ENCODE measurements around the gene TFIP11. TPM values are rescaled to one million over a fixed set of nuclear protein-coding genes. Genes with fewer than 3 reads are reported as not detected.

The TFIP11 gene
- total RNA-seq, 4 donors from 2014 or later = 6.1 to 32.5 (median 18.1) TPM

GRCh38 chr22:26513838-26514237, 1.6 kb upstream of the TFIP11 start:
- no peak for TF ChIP-seq POLR2A (IDR thresholded peaks at IDR 0.05)
- TF ChIP-seq CTCF (IDR thresholded peaks at IDR 0.05) = no peak
- DNase-seq = no peak
- intact Hi-C loops (cut with DNase I; ENCODE audit: low total_unique reads) = no loop called here
- Histone ChIP-seq H3K27me3 (no peaks in the 10 kb centered on the region), H3K9me3 (no peaks in the 10 kb centered on the region), H3K36me3 (no peaks in the 10 kb centered on the region), H3K4me3 (no peak overlapping the region), H3K27ac (no peak overlapping the region), H3K4me1 (peaks cover 0 to 3% of the 10 kb centered on the region in 2 donors)

GRCh38 chr22:26508148-26508547, 4.1 kb downstream of the TFIP11 start:
- TF ChIP-seq CTCF (IDR thresholded peaks at IDR 0.05) (no peak), POLR2A (IDR thresholded peaks at IDR 0.05) (no peak)
- H3K36me3 ChIP-seq = no peaks in the 10 kb centered on the region
- intact Hi-C loops (cut with DNase I; ENCODE audit: low total_unique reads) = no loop called here

DNA sequence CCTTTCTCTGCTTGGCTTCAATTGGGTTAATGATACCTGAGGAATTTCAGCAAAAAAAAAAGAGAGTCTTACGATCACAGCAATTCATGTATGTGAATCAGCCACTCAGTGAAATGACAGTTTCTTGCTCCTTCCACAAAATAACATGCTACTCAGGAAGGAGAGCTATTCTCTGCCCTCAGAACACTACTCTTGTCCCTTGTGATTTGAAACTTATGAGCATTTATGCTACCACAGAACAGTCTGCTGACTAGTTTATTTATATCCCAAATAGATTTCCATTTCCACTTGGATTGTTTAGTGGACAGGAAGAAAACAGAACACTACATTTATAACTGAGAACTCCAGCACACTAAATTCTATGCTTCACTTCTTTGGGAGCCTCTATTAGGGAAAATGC, 8.5 kb downstream of the TFIP11 start:
- TF ChIP-seq POLR2A (IDR thresholded peaks at IDR 0.05) = no peak
- no peak for TF ChIP-seq CTCF (IDR thresholded peaks at IDR 0.05)
- no peak for DNase-seq
- H3K4me3 ChIP-seq = no peak overlapping the region
- no peaks in the 10 kb centered on the region for H3K9me3 ChIP-seq
- no peaks in the 10 kb centered on the region for H3K4me1 ChIP-seq
- intact Hi-C loops (cut with DNase I; ENCODE audit: low total_unique reads) = no loop called here
- H3K27ac ChIP-seq = no peak overlapping the region
- no peaks in the 10 kb centered on the region for H3K27me3 ChIP-seq
- no peaks in the 10 kb centered on the region for H3K36me3 ChIP-seq

More at GRCh38 chr22:26508148-26508547, 4.1 kb downstream of the TFIP11 start:
- Histone ChIP-seq H3K4me1 (peaks cover 0 to 3% of the 10 kb centered on the region in 2 donors), H3K4me3 (no peak overlapping the region), H3K27ac (no peak overlapping the region), H3K27me3 (no peaks in the 10 kb centered on the region), H3K9me3 (no peaks in the 10 kb centered on the region)
- DNase-seq = no peak

DNA sequence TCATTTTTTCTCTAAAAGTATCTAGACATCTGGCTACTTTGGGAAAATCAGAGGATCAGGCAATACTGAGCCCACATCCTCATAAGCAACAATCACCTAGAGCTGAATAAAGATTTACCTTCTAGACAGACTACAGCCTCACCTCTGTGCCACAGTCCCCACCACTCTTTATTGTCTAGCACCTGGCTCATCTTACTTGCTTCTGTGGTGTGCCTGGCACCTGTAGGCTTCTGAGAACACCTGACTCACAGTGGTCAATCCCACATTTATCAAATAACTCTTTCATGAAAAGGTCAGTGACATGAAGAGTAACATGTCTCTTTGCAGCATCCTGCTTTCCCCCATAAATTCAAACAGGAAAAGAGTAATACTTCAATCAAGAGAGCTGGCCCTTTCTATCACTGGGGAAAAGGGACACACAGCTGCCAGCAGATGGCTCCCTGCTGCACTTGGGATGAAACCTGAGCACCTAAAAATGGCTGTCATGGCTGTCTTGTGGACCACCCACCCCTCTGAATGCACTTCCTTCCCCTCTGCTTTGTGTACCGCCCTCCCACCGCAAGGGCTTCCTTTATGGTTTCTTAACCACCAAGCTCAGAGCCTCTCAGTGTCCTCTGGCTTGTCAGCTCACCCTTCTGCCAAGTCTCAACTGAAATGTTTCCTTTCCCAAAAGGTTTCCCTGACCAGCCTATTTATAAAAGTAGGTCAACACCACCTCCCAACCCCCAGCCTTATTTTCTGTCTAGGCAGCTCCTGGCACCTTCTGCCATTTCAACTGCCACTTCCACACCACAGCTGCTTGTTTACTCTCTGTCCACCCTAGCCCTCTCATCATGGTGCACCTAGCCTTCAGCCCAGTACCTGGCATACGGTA, 9.3 kb downstream of the TFIP11 start:
- no peaks in the 10 kb centered on the region for H3K36me3 ChIP-seq
- H3K27me3 ChIP-seq = no peaks in the 10 kb centered on the region
- no peak for TF ChIP-seq POLR2A (IDR thresholded peaks at IDR 0.05)
- TF ChIP-seq CTCF (IDR thresholded peaks at IDR 0.05) = peak in 3 of 4 experiments; percentile 7 to 23 (median 9)
- H3K4me3 ChIP-seq = no peak overlapping the region
- intact Hi-C loops (cut with DNase I; ENCODE audit: low total_unique reads) = no loop called here
- no peak for DNase-seq
- H3K9me3 ChIP-seq = no peaks in the 10 kb centered on the region
- H3K27ac ChIP-seq = no peak overlapping the region
- no peaks in the 10 kb centered on the region for H3K4me1 ChIP-seq

DNA sequence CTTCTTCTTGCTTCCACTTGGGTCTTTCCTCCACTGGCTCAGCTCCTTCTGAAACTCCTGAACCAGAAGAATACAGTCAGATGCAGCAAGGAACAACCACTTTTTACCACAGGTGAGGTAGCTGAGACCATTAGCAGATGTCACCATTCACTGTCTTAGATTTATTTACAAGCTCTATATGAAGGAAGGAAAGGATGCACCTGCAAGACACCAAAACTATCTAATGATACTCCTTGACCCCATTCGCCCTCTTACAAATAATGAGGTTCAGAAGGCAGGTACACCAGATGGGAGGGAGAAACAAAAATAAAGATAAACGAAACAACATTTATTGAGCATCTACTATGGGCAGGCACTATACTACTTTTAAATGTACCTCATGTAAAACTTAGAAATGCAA, 10.3 kb downstream of the TFIP11 start:
- H3K9me3 ChIP-seq = no peaks in the 10 kb centered on the region
- H3K36me3 ChIP-seq = no peaks in the 10 kb centered on the region
- H3K27ac ChIP-seq = no peak overlapping the region

More for the DNA sequence above, 10.3 kb downstream of the TFIP11 start:
- Histone ChIP-seq H3K4me1 (no peaks in the 10 kb centered on the region), H3K4me3 (no peak overlapping the region), H3K27me3 (no peaks in the 10 kb centered on the region)
- DNase-seq = no peak
- intact Hi-C loops (cut with DNase I; ENCODE audit: low total_unique reads) = no loop called here
- TF ChIP-seq POLR2A (IDR thresholded peaks at IDR 0.05) (no peak), CTCF (IDR thresholded peaks at IDR 0.05) (no peak)
